ENCODE measurements around the gene ACSBG1.

- TF ChIP-seq POLR2A (IDR thresholded peaks at IDR 0.05) (no peak), CTCF (IDR thresholded peaks at IDR 0.05) (no peak), POLR2AphosphoS5 (IDR thresholded peaks at IDR 0.05) (no peak)
These were observed 63.3 kb downstream of the ACSBG1 start for GRCh38 chr15:78170848-78171773.

Measured in prostate gland (tissue), 2 donors.